HG03159 (cell line): ENCODE data around the gene CBLB.

Experiments used
- ATAC-seq: cut with Tn5 transposase; IDR thresholded peaks from one replicate; pipeline ENCODE4 v1.9.1; 2021; ENCODE audit warnings: mild to moderate bottlenecking, moderate library complexity; ENCODE audit not compliant: unreplicated experiment

CBLB gene

DNA sequence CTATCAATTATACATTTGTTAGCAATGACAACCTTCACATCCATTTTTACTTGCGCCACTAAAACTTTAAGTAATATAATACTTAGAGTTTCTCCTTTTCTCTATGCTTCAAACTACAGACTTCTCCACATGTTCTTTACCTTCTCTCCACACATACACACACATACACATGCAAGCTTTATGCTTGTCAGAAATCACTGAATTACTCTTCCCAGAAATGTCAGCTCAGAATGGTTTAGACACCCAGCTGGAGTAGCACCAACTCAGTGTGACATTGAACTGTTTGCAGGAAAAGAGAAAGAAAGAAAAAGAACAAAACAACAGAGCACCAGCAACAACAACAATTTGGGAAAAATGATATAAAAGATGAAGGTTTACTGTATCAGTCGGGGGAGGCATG is 20.9 kb downstream of the CBLB start:
- ATAC-seq: no peak

DNA sequence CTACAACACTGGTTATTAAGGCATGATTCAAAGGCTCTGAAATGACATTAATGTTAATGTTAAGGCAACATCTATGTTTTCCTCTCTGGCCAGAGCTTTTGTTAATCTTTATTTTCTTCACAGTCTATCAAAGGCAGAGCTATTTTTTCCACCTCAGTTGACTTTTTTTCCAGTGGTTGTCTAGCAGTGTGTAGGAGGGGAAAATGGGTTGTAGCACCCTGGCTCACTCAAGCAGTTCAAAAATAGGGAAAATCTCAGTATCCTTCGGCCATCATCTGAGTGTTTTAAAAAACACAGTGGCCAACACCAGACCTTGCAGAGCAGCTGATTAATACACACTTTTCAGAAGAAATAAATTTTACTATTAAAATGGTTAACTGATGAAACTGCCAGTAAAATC is 21.4 kb downstream of the CBLB start:
- ATAC-seq: no peak

DNA sequence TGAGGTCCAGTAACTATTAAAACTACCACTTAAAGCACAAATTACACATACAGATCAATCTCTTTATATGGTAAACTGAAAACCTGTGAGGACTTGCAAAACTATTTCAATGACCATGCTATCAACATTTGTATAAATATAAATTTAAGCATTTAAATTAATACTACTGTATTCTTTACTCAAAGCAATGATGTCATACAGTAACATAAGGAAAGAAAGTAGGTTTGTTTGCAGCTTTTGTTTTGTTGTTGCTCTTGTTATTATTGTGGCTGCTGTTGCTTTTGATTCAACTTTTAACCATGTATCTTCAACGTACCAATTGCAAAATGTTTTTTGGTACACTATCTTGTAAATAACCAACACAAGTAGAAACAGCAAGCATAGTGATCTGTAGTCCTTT is 22.0 kb downstream of the CBLB start:
- ATAC-seq: no peak

DNA sequence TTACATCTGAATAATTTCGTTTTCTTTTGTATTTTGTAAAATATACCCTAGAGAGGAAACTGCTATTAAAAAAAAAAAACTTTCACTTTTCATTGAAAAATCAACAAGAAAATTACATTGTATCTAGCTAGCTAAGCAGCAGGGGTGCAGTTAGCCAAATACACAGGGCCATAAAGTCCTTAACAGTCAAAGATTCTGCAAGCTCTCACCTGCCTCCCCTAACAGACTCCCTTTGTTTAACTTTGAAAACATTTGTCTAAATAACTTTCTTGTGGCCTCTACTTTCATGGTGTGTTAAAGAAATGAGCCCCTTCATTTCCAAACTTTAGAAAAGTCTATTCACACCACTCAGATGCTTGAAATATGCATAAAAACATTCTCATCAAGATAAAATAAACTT is 23.3 kb downstream of the CBLB start:
- ATAC-seq: no peak

DNA sequence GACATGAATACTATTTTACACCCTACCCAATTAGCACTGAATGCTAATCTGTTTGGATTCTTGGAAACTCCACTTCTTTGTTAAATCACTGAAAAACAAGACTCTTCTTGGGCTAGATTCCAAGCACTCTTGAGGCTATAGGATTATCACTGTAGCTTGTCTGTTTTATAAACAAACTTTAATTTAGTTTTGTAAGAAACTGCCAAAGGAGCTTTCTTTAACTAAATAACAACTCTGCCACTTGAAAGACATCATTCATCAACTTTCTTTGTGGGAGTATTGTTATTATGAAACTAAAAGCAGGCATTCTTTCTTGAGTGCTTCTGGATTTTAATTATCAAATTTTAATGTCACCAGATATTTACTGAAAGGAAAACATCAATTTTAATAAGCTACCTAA is 24.1 kb downstream of the CBLB start:
- ATAC-seq: no peak

DNA sequence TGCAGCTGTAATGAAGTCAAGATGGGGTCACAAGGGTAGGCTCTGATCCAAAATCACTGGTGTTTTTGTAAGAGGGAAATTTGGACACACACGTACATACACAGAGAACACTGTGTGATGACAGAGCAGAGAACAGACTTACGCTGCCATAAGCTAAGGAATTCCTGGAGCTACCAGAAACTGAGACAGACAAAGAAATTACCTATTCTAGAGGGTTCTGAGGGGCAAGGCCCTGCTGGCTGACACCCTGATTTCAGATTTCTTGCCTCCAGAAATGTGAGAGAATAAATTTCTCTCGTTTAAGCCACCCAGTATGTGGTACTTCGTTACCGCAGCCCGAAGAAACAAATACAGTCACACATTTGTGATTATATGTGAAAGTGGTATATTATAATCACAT is 24.8 kb downstream of the CBLB start:
- no peak for ATAC-seq

DNA sequence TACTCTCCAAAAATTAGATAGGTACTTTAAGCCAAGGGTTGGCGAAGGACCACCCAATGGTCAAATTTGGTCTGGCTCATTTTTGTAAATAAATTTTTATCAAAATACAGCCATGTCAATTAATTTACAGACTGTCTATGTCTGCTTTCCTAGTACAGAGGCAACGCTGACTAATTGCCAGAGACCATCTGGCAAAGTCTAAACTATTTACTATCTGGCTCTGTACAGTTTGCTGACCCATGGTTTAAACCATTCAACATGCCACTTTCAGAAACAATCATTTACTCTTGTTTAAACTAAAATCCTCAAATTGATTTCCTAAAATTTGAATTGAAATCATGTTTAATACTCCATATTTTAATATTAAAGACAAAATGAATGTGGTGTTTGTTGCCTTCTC is 25.9 kb downstream of the CBLB start:
- ATAC-seq: no peak

DNA sequence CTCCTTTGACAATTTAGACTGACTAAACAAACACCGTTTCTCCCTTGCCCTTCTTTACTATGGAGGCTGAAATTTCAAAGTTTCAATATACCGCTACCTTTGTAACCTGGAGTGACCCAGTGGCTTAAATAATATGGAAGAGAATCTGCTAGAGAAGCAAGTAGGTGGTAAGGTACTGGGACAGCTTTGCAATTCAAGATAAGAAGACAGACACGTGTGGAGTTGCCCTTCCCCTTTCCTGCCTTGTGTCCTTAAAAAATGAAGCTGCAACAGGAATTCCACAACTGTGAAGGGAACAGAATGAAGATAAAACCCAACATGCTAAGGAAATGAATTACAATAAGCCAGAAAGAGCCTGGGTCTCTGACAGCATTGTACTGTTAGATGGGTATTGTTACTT is 26.4 kb downstream of the CBLB start:
- ATAC-seq: no peak

DNA sequence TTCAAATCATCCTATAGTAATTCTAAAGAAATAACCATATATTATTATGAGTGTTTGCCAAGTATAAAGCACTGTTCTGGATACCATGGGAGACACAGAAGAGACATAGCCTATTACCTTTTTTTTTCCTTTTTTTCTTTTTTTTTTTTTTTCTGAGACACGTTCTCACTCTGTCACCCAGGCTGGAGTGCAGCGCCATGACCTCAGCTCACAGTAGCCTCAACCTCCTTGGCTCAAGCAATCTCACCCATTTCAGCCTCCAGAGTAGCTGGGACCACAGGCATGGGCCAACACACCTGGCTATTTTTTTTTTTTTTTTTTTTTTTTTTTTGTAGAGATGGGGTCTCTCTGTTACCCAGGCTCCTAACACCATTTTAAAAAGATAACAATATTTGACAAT is 30.9 kb downstream of the CBLB start:
- ATAC-seq: no peak

DNA sequence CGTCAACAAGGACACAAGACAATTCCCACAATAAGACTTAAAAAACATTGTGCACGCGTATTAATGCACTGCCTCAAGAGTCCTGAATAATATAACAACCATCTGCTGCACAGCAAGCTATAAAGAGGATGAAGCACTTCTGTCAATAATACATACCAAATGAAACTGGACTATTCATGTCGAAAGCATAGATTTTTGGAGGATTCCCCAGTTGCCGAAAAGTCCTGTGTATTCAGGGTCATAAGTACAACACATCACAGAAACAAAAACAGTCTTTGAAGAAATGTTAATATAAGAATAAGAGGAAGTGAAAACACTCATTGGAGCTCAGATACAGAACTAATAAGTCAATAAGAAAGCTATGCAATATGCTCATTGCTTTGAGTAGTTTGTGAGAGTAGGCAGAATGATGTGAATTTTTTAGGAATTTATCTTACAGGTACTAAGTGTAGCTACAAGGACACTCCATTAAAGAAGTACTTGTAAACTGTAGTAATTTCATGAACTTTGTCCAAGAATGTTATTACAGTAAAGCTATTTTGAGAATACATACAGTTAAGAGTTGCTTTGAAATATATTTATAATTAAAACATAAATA is 31.6 kb downstream of the CBLB start:
- peak; percentile 96 for ATAC-seq

DNA sequence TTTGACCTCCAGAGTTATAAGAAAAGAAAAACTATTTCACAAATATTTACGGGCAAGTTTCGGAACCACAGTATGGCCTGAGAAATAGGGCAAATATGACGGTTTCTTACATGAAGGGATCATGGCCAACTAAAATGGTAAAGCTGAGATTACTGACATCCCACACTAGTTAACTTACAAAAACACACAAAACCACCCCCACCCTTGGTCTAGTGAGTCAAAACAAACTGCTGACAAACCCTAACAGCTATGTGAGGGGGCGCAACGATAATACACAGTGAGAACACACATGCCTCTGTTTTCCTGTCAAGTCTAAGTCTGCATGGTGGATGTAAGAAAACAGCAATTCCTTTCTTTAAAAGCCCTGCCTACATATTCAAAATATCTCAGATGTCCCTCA is 32.3 kb downstream of the CBLB start:
- peak; percentile 34 for ATAC-seq

DNA sequence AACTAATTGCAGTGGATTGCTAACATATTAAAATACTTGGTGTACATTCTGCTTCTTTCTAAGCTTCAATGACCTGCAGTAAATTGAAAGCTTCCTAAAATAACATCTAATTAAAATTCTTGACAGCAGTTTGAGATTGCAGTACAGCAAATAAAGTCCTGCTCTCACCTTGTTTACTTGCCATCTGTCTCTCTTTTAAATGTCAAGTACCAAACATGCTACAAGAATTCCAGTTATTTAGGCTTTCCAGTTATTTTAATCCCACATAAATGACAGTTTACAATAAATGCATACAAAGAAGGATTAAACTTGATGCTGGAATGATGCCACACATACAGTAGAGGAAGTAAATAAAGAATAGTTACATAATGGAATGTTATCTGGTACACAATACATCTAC is 33.2 kb downstream of the CBLB start:
- no peak for ATAC-seq

DNA sequence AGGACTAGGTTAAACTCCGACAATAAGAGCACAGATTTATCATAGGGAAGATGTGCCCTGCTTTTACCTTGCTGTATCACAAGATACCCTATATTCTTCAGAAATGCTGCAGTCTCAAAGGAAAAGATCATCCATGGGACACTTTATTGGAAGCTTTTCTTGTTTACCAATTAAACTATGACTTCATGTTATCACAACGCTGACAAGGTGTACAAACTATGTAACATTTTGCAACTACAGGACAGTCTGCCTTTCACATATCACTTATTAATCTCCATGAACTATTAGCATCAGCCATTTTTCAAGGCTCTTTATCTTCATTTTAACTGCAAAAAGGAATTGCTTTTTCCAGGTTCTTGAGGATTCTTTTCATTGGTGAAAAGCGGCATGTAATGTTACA is 34.0 kb downstream of the CBLB start:
- ATAC-seq: no peak

DNA sequence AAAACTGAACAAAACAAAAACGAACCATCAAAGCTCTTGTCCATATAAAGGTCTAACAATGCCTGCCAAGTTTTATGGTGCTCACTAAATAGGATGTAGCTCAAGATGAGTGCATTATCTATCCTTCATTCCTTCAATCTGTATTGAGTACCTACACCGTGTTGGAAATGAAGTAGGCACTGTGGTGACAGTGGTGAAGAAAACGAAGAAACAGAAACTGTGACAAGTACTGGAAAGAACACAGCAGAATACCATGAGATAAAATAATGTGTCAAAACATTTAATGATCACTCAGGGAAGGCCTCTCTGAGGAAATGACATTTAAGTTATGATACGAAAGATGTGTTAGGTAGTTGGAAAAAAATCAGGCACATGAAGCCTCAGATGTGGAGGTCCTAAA is 36.2 kb downstream of the CBLB start:
- ATAC-seq: no peak

DNA sequence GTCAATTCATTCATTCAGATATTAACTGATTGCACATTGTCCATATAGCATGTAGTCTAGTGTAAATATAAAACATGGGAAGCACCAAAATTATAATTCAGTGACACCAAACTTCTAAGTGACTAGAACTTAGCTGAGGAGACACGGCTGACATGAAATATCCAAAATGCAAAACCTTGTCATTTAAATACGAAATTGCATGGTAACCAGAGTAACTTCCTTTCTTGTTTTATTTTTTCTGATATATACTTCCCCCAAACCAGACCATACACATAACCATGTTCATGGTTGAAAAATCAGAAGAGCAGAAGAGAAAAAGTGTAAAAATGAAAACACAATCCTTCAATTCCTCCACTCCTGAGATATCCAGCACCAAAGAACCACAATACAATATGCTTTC is 38.0 kb downstream of the CBLB start:
- no peak for ATAC-seq

DNA sequence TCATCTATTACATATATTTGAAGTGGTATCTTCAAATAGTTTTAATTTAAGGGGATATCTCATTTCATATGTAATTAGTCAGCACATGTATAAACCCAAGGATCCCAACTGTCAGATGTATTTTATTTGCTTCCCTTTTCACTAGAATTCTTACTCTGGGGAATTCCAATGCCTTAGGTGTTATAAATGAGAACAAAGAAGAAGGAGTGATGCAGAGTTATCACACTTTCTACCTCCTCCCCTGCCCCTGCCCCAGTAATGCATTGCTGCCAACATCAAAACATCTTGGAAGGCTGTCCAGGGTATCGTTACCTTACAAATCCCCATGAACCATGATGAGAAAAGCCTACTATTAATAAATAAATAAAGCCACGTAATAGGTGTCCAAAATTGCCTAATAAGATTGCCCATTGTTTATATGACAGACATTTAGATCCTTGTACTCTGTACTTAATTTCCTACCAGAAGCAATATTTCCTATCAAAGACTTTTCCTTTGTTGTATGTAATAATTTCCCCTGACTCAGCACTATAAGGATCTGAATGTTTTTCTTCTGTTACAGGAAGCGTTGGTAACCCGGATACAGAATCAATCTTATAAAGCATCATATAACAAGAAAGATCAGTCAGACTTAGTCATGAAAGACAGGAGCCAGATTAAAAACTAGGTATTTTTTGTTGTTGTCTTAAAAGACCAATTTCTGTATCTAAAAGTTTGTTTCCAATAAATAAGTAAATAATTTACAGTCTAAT is 38.8 kb downstream of the CBLB start:
- ATAC-seq: no peak

DNA sequence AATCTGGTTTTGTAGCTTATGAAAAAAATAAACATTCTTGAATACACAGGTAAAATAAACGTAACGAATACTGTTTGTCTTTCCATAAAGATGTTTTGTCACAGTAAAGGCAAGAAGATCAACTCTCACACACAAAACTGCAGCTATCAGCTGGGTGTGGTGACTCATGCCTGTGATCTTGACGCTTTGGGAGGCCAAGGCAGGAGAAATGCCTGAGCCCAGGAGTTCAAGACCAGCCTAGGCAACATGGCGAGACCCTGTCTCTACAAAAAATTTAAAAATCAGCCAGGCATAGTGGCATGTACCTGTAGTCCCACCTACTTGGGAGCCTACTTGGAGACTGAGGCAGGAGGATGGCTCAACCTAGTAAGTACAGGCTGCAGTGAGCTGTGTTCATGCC is 39.6 kb downstream of the CBLB start:
- no peak for ATAC-seq

DNA sequence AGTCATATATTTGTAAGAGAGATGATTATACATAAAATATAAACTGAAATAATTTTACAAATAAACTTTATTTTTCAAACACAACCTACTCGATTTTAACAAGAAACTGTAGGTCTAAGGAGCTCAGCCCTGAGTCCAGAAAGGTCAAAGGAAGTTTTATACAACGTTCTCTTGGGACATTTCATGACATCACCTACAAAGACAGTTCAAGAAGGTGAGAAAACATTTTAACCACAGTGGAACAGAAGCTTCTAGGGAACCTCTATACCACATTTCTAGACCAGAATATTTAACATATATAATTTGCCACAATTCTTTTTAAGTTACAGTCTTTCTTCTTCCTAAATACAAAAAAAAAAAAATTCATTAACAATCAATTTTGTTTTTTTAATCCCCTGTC is 40.1 kb downstream of the CBLB start:
- ATAC-seq: peak; percentile 42

DNA sequence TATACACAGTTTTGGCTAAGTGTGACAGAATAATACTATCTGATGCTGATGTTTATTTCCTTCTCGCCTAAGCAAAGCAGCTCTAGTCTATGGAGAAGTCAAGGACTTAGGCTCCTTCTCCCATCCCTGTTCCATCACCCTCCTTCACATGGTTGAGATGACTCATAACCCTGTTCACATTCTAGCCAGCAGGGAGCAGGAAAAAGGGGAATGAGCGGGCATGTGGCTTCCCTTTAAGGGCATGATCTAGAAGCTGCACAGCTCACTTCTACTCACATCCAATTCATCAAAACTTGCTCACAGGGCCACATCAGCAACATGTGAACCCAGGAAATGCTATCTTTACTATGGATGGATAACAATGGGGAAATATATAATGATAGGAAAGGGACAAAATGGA is 40.9 kb downstream of the CBLB start:
- no peak for ATAC-seq

DNA sequence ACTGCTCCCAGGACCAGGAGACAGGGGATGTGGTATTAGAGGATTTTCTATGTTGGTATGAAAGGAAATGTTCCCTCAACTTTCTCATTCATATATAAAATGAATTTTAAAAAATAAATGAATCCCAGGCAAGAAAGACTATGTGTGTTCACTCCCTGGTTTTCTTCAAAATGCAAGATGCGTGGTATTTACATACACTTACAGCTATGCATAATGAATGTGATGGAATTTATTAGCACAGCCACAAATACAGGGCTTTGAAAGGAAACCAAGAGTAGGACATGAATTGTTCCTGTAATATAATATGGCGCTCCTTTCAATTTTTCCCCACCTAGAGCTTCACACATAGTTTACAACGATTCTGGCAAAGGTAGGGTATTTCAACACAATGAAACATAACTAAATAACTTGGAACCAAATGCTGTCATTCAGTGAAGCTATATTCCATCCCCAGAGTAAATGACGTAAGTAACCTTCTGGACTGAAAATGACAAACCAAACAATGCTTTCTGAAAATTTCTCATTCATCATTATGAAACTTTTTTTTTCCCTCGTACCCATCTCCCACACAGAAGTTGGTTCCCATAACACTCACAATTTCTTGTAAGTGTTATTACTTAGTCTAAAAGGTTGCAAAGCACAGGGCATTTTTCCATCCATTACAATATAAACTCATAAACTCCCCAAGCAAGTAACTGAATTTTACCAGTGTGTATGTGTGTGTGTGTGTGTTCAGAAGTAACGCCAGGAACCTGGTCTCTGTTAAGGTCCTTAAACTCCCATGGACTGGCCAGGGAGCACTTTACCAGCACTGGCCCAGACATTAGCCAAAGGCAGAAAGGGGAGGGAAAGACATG is 41.8 kb downstream of the CBLB start:
- no peak for ATAC-seq

DNA sequence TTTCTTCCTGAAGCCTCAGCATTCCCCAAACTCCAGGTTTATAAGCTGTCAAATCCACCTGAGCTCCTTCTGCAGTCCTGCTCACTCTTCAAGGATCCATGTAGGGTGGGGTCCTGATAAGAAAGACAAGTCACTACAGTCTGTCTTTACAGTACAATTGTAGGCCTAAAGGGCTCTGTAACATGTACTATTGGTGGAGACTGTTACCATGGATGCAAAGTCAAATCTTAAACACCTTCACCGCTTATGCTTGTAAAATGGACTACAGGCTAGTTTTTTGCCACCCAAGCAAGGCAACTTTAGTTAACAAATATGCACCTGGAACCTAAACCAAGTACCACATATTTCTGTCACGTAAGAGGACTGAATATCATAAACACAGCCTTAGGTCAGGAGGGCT is 44.7 kb downstream of the CBLB start:
- no peak for ATAC-seq
